Transverse colon (tissue), 3 donors: ENCODE measurements around the gene HAO1.

Source experiments
- CTCF ChIP-seq, 5 experiments: fragments of 200-600 bp in 3 of 5; fragments of 450-650 bp in 2 of 5; sonication (generic) in 3 of 5; IDR thresholded peaks; 1 replicate in 2 of 5; 2 replicates in 3 of 5; pipeline ENCODE4 v1.5.1; 2016 to 2017; ENCODE audit warnings: antibody characterized with exemption in 5 of 5, inconsistent platforms in 3 of 5, mild to moderate bottlenecking in 2 of 5, moderate library complexity in 1 of 5
- POLR2A ChIP-seq: fragments of 450-650 bp; IDR thresholded peaks from one replicate; pipeline ENCODE4 v1.6.1; 2016; ENCODE audit warnings: antibody characterized with exemption, mild to moderate bottlenecking, moderate library complexity

GRCh38 chr20:7848351-7848750, 91.9 kb downstream of the HAO1 start:
- TF ChIP-seq POLR2A = no peak
- TF ChIP-seq CTCF (IDR thresholded peaks at IDR 0.05) = no peak
